Karpas-422 (cell line): Measurements from ENCODE around the gene ARHGAP27. TPM values are rescaled to one million over a fixed set of nuclear protein-coding genes. Genes with fewer than 3 reads are reported as not detected.

ENCODE experiments used
- DNase-seq: peaks from one replicate; pipeline ENCODE4 v3.0.0-alpha.2; 2015
- H2AFZ ChIP-seq: fragments of 200-600 bp; sonication (generic); 2 replicates; pipeline ENCODE4 v1.6.1; 2014; ENCODE audit warnings: antibody characterized with exemption, low read length, mixed read lengths
- H3K27ac ChIP-seq: fragments of 200-600 bp; sonication (generic); 2 replicates; pipeline ENCODE4 v1.5.1; 2014; ENCODE audit warnings: mild to moderate bottlenecking, low read length, moderate library complexity
- H3K27me3 ChIP-seq: fragments of 200-600 bp; sonication (generic); 2 replicates; pipeline ENCODE4 v1.6.1; 2014; ENCODE audit warnings: low read length, mixed read lengths
- H3K36me3 ChIP-seq: fragments of 200-600 bp; sonication (generic); 2 replicates; pipeline ENCODE4 v1.6.1; 2014; ENCODE audit warnings: low read length, mixed read lengths; ENCODE audit not compliant: insufficient read depth
- H3K4me1 ChIP-seq: fragments of 200-600 bp; sonication (generic); 2 replicates; pipeline ENCODE4 v1.6.1; 2014; ENCODE audit warnings: mild to moderate bottlenecking, low read length, mixed read lengths
- H3K4me2 ChIP-seq: fragments of 200-600 bp; sonication (generic); 2 replicates; pipeline ENCODE4 v1.6.1; 2014; ENCODE audit warnings: low read length, low read depth, mild to moderate bottlenecking; ENCODE audit not compliant: poor library complexity, severe bottlenecking
- H3K4me3 ChIP-seq: fragments of 200-600 bp; sonication (generic); 2 replicates; pipeline ENCODE4 v1.5.1; 2014; ENCODE audit warnings: mild to moderate bottlenecking, antibody characterized with exemption, low read length, mixed read lengths
- H3K79me2 ChIP-seq: fragments of 200-600 bp; sonication (generic); 2 replicates; pipeline ENCODE4 v1.6.1; 2014; ENCODE audit warnings: mild to moderate bottlenecking, low read length, mixed read lengths
- H3K9ac ChIP-seq: fragments of 200-600 bp; sonication (generic); 2 replicates; pipeline ENCODE4 v1.6.0; 2014; ENCODE audit warnings: low read length
- H3K9me2 ChIP-seq: fragments of 200-600 bp; sonication (generic), shearing (Covaris generic); replicated peaks from 2 replicates; pipeline ENCODE4 v1.6.0; 2014; ENCODE audit warnings: mild to moderate bottlenecking, low read length, moderate library complexity; ENCODE audit not compliant: insufficient read depth
- H3K9me3 ChIP-seq: fragments of 300-700, 200-600 bp; sonication (generic); 2 replicates; pipeline ENCODE4 v1.6.1; 2014; ENCODE audit warnings: low read length, mixed read lengths
- H4K20me1 ChIP-seq: fragments of 200-600 bp; sonication (generic); 2 replicates; pipeline ENCODE4 v1.6.1; 2014; ENCODE audit warnings: mild to moderate bottlenecking, antibody characterized with exemption, low read length, low read depth; ENCODE audit not compliant: insufficient read depth
- total RNA-seq: library from RNA; depleted of rRNA; stranded (reverse); fragments of >200 nt; shearing (Covaris generic); gene quantifications from 2 replicates; pipeline ENCODE4 v1.2.3, GENCODE V29; 2014; ENCODE audit warnings: low replicate concordance

Gene ARHGAP27
- total RNA-seq, 1 experiment from 2014 or later = 24.9 TPM

DNA sequence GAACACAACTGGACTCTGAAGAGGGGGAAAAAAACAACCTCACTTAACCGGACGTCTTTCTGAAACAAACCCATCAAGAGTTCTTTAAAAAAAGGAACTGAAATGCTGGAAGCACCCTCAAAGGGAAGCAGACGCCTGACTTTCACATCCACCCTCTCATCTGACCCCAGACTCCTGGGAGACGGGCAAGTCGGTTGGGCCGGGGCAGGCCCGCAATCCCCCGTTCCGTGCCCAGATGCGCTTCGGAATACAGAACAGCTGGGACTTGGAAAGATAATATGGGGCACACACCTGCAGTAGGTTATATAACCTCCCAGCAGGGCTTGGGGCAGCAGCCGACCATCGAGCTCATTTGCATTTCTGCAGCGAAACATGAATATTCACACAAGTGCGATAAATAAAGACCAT is 3.7 kb downstream of the ARHGAP27 start:
- Histone ChIP-seq H3K4me3 (peak overlapping the region; percentile 47), H3K9ac (peak overlapping the region; percentile 54), H2AFZ (no peak overlapping the region), H3K4me2 (peak overlapping the region; percentile 63), H3K27me3 (no peaks in the 10 kb centered on the region), H3K4me1 (peaks cover 64% of the 10 kb centered on the region), H3K27ac (peak overlapping the region; percentile 93), H3K36me3 (no peaks in the 10 kb centered on the region), H3K9me2 (no peaks in the 10 kb centered on the region), H4K20me1 (no peaks in the 10 kb centered on the region), H3K79me2 (no peaks in the 10 kb centered on the region), H3K9me3 (no peaks in the 10 kb centered on the region)
- peak; percentile 87 for DNase-seq

DNA sequence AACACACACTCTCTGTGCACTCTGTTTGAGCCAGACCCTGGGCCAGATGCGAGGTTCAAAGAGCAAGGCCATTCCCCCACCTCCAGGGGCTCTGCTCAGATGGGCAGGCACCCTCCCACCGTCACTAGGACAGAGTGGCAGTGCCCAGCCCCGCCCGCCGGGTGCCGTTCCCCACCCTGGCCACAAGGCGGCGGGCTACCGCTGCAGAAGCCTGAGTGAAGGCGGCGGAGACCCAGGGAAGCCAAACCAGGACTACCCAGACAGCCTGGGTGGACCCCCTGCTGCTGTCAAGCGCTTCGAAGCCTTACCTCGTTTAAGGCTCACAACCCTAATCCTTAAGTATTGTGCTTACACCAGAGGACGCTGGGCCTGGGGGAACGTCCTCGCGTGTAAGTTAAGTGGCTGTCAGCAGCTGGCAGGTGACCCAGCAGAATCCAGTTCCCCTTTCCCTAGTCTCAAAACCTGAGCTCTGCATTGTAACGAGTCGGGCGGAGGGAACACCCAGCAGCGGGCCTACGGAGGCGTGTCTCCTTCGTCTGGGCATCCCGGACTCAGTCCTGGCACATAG is 4.5 kb downstream of the ARHGAP27 start:
- Histone ChIP-seq H3K9ac (peak overlapping the region; percentile 54), H3K36me3 (no peaks in the 10 kb centered on the region), H3K79me2 (no peaks in the 10 kb centered on the region), H3K27ac (peak overlapping the region; percentile 93), H3K4me2 (peak overlapping the region; percentile 63), H3K4me3 (peak overlapping the region; percentile 47), H3K9me3 (no peaks in the 10 kb centered on the region), H3K9me2 (no peaks in the 10 kb centered on the region), H3K27me3 (no peaks in the 10 kb centered on the region), H2AFZ (no peak overlapping the region), H3K4me1 (peaks cover 63% of the 10 kb centered on the region), H4K20me1 (no peaks in the 10 kb centered on the region)
- peak; percentile 90 for DNase-seq

DNA sequence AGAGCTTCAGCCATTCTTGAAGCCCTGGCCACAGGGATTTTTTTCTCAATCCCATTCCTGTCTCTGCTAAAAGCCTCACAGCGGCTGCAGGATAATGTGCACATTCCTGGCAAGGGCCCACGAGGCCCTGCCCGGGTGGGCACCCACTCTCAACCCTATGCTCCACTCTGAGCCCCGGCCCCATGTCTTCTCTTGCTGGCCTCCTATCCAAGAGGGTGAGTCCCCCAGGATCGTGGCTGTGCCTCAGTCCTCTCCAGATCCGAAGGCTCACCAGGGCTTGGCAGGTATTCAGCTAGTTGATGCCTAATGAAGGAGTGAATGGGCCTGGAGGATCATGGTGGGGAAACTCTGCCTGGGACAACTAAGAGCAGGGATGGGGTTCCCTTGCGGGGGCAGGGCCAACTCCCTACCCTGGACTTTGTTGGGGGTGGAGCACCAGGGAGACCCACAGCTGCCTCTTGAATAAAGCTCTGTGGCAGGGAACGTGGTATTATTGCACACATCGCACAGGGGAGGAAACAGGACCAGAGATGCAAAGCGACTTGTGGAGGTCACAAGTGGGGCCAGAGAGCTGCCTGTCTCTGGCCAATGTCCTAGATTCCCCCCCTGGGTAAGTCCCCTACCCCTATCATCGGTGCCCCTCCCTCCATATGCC is 5.4 kb downstream of the ARHGAP27 start:
- Histone ChIP-seq H3K4me2 (peak overlapping the region; percentile 63), H3K9ac (peak overlapping the region; percentile 54; the same call in 1 of the 2 replicates), H3K27me3 (no peaks in the 10 kb centered on the region), H3K4me3 (no peak overlapping the region), H2AFZ (no peak overlapping the region), H3K4me1 (peaks cover 56% of the 10 kb centered on the region), H3K79me2 (0 out of 2 replicates have a peak, but pooled peaks cover 2% of the 10 kb centered on the region), H3K9me3 (no peaks in the 10 kb centered on the region), H4K20me1 (no peaks in the 10 kb centered on the region), H3K9me2 (no peaks in the 10 kb centered on the region), H3K27ac (no peak overlapping the region), H3K36me3 (no peaks in the 10 kb centered on the region)
- DNase-seq = no peak

DNA sequence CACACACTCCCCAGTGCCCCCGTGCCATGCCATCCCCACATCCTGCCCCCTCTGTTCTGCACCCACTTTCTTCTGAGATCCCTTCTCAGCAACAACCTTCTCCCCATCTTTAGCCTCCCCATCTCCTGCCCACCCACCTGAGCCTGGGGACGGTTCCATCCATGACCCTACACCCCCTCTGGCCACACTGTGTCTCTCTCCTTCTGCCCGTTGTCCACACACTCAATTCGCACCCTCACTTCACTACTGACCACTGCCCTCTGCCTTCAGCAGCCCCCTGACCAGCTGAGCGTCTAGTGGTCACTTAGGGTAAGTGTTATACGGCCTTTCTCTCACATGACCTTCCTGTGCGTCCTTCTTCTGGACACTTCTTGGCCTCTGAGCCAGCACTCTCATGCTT is 6.1 kb downstream of the ARHGAP27 start:
- no peak overlapping the region for H3K9ac ChIP-seq
- no peak overlapping the region for H3K4me2 ChIP-seq
- H3K4me3 ChIP-seq = no peak overlapping the region
- DNase-seq = no peak
- 0 out of 2 replicates have a peak, but pooled peaks cover 2% of the 10 kb centered on the region for H3K79me2 ChIP-seq
- H3K4me1 ChIP-seq = peaks cover 52% of the 10 kb centered on the region
- no peaks in the 10 kb centered on the region for H3K9me3 ChIP-seq
- H4K20me1 ChIP-seq = no peaks in the 10 kb centered on the region
- no peaks in the 10 kb centered on the region for H3K9me2 ChIP-seq
- H2AFZ ChIP-seq = no peak overlapping the region
- H3K27me3 ChIP-seq = no peaks in the 10 kb centered on the region
- no peaks in the 10 kb centered on the region for H3K36me3 ChIP-seq
- H3K27ac ChIP-seq = no peak overlapping the region

DNA sequence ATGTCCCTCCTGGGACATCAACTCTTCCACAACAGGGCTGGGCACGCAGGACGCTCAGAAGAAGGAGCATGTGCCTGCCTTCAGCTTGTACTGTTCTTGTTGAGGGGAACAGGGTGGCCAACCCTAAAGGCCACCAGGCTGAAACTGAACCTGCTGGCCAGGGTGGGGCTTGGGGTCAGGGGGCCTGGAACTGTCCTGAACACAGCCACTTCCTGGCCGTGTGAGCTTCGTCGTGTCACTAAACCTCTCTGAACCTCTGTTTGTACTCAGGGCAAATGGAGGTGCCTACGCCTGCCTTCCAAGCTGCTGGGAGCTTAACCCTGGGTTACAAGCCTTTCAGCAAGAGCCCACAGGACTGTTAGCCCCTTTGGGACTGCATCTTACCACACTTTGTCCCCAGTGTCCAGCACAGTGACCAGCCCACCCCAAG is 6.7 kb downstream of the ARHGAP27 start:
- no peak for DNase-seq
- Histone ChIP-seq H3K9me3 (no peaks in the 10 kb centered on the region), H3K9me2 (no peaks in the 10 kb centered on the region), H2AFZ (no peak overlapping the region), H3K4me3 (no peak overlapping the region), H4K20me1 (no peaks in the 10 kb centered on the region), H3K27ac (no peak overlapping the region), H3K27me3 (no peaks in the 10 kb centered on the region), H3K36me3 (no peaks in the 10 kb centered on the region), H3K4me1 (peaks cover 48% of the 10 kb centered on the region), H3K9ac (no peak overlapping the region), H3K4me2 (peak overlapping the region; percentile 61), H3K79me2 (0 out of 2 replicates have a peak, but pooled peaks cover 2% of the 10 kb centered on the region)

DNA sequence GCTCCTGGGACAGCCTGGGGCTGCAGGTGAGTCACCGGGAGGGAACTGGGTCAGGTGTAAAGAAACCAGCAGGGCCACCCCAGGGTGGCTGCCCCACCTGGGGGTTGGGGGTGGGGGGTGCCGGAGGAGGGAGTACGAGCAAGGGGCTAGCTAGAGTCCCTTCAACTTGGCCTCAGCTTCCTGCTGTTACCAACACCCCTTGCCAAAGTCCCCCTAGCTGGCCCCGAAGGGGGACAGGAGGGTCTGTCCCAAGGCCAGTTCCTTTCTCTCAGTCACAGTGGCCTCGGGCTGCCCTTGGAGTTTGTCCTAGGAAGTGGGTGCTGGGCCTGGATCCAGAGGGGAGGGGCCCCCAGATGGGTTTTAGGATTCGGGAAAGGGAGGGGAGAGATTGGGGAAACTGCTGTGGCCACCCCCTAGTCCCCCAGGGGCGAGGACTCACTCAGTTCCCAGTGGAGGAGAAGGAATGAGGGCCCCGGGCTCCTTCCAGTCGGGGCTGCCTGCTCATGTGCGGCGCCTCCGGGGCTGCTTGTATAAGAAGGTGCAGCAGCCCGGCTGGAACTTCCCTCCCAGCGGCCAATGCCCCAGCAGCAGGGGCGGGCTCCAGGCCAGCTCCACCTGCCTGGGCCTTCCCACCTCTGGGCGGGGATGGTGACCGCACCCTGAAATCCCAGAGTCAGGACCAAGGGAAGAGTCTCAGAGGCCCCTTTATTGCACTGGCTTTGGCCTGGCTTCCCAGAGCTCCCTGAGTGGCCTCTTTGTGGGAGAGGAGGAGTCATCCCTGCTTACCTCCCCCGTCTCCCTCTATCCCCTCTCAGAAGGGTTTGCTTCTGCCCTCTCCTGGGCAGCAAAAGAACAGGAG is 7.3 kb downstream of the ARHGAP27 start:
- no peak overlapping the region for H2AFZ ChIP-seq
- H3K79me2 ChIP-seq = 0 out of 2 replicates have a peak, but pooled peaks cover 2% of the 10 kb centered on the region
- DNase-seq = peak; percentile 55
- H4K20me1 ChIP-seq = no peaks in the 10 kb centered on the region
- H3K27ac ChIP-seq = no peak overlapping the region
- no peaks in the 10 kb centered on the region for H3K9me3 ChIP-seq
- H3K4me3 ChIP-seq = peak overlapping the region; percentile 52; the same call in 1 of the 2 replicates
- peak overlapping the region; percentile 62 for H3K9ac ChIP-seq
- no peaks in the 10 kb centered on the region for H3K27me3 ChIP-seq
- peaks cover 41% of the 10 kb centered on the region for H3K4me1 ChIP-seq
- no peaks in the 10 kb centered on the region for H3K9me2 ChIP-seq
- peak overlapping the region; percentile 61 for H3K4me2 ChIP-seq
- H3K36me3 ChIP-seq = no peaks in the 10 kb centered on the region

DNA sequence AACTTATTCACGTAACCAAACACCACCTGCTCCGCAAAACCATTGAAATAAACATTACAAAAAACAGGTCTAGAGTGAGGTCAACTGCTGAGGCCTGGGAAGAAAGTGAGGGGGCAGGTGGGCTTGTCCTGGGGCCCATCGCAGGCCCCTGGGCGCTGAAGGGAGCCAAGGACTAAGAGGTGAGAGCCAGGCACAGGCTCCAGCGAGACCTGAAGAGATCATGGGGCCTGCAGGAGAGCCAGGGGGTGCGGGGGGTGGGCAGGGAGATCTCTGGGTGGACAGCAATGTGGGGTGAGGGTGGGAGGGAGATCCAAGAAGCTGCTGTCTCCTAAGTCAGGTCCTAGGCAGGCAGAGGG is 7.9 kb downstream of the ARHGAP27 start:
- Histone ChIP-seq H3K36me3 (no peaks in the 10 kb centered on the region), H4K20me1 (no peaks in the 10 kb centered on the region), H3K79me2 (0 out of 2 replicates have a peak, but pooled peaks cover 2% of the 10 kb centered on the region), H2AFZ (no peak overlapping the region), H3K4me1 (peaks cover 41% of the 10 kb centered on the region), H3K4me3 (no peak overlapping the region; the same call in 1 of the 2 replicates), H3K4me2 (peak overlapping the region; percentile 61), H3K9ac (peak overlapping the region; percentile 62), H3K27ac (no peak overlapping the region), H3K9me2 (no peaks in the 10 kb centered on the region), H3K27me3 (no peaks in the 10 kb centered on the region), H3K9me3 (no peaks in the 10 kb centered on the region)
- DNase-seq = no peak

DNA sequence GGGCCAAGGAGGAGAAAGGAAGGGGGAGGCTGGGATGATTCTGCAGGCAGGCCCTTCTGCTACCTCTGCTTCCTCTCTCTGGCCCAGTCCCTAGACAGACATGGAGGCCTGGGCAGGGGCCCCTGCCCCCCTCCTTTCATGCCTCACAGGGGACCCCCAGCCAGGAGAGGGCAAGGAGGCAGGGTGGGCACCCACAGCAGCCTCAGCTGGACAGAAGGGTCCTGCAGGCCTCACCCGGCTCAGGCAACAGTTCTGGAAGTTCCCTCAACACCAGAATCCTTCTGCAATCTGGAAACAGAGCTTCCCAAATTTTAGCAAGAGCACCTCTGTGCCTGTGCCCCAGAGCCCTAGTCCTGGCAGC is 8.7 kb downstream of the ARHGAP27 start:
- H2AFZ ChIP-seq = no peak overlapping the region
- no peak for DNase-seq
- no peaks in the 10 kb centered on the region for H3K36me3 ChIP-seq
- H3K4me2 ChIP-seq = no peak overlapping the region
- H3K4me1 ChIP-seq = peaks cover 40% of the 10 kb centered on the region
- no peak overlapping the region for H3K4me3 ChIP-seq
- no peaks in the 10 kb centered on the region for H3K9me3 ChIP-seq
- no peaks in the 10 kb centered on the region for H4K20me1 ChIP-seq
- no peaks in the 10 kb centered on the region for H3K9me2 ChIP-seq
- no peaks in the 10 kb centered on the region for H3K27me3 ChIP-seq
- H3K79me2 ChIP-seq = peaks cover 3% of the 10 kb centered on the region
- H3K9ac ChIP-seq = no peak overlapping the region
- no peak overlapping the region for H3K27ac ChIP-seq
